HEK293 (cell line): ENCODE data around the gene SUFU.

Source experiments
- CTCF ChIA-PET: fragments of 350-600 bp; formaldehyde crosslinking; extraction: SDS; loops from one replicate; lab custom pipeline; 2021; ENCODE audit warnings: antibody characterized with exemption; lab: Yijun Ruan, JAX
- POLR2A ChIA-PET: fragments of 300-600 bp; formaldehyde crosslinking; extraction: SDS; loops from one replicate; lab custom pipeline; 2020; ENCODE audit warnings: antibody characterized with exemption, inconsistent platforms; lab: Yijun Ruan, JAX
- H3K27ac ChIP-seq: fragments of 200-500 bp; sonication (Bioruptor generic); 2 replicates; pipeline ENCODE4 v1.5.1; 2014; ENCODE audit warnings: low read depth, low read length, control low read depth, inconsistent platforms; ENCODE audit errors: extremely low read depth
- H3K36me3 ChIP-seq, 2 experiments: fragments of 200-500 bp in 1 of 2; sonication (Bioruptor generic) in 1 of 2; 1 replicate in 1 of 2; 2 replicates in 1 of 2; pipeline ENCODE4 v1.5.1; 2014 to 2017; ENCODE audit warnings: inconsistent platforms in 2 of 2, low read length in 2 of 2; ENCODE audit not compliant: control insufficient read depth in 2 of 2, insufficient read depth in 1 of 2
- H3K4me1 ChIP-seq: fragments of 200-500 bp; sonication (Bioruptor generic); 2 replicates; pipeline ENCODE4 v1.5.1; 2014; ENCODE audit warnings: mild to moderate bottlenecking, low read length, inconsistent platforms; ENCODE audit not compliant: control insufficient read depth, insufficient read depth
- H3K4me3 ChIP-seq: 2 replicates; pipeline ENCODE4 v1.5.1; 2011; ENCODE audit warnings: low read depth, mild to moderate bottlenecking, control low read depth, low read length, moderate library complexity
- H3K9me3 ChIP-seq: fragments of 200-500 bp; sonication (Bioruptor generic); 2 replicates; pipeline ENCODE4 v1.5.1; 2014; ENCODE audit warnings: low read depth, low read length, inconsistent platforms; ENCODE audit not compliant: control insufficient read depth, insufficient read depth
- PRDM1 ChIP-seq: fragments of 450-650 bp; formaldehyde crosslinking; IDR thresholded peaks from 2 replicates; pipeline ENCODE4; 2016; ENCODE audit warnings: missing biosample characterization, missing genetic modification characterization
- ZBTB20 ChIP-seq: fragments of 450-650 bp; formaldehyde crosslinking; IDR thresholded peaks from 2 replicates; pipeline ENCODE4 v1.5.1; 2016; ENCODE audit warnings: missing biosample characterization, missing genetic modification characterization
- ZIC2 ChIP-seq: fragments of 450-650 bp; formaldehyde crosslinking; IDR thresholded peaks from 2 replicates; pipeline ENCODE4 v1.5.1; 2016; ENCODE audit warnings: missing biosample characterization, missing genetic modification characterization
- ZNF157 ChIP-seq: fragments of 450-650 bp; formaldehyde crosslinking; IDR thresholded peaks from 2 replicates; pipeline ENCODE4 v1.5.1; 2016; ENCODE audit warnings: missing biosample characterization, missing genetic modification characterization
- ZNF174 ChIP-seq: fragments of 450-650 bp; formaldehyde crosslinking; IDR thresholded peaks from 2 replicates; pipeline ENCODE4 v1.5.0; 2017; ENCODE audit warnings: missing biosample characterization, mild to moderate bottlenecking, missing genetic modification characterization
- ZNF19 ChIP-seq: fragments of 450-650 bp; formaldehyde crosslinking; IDR thresholded peaks from 2 replicates; pipeline ENCODE4; 2016; ENCODE audit warnings: missing biosample characterization, missing genetic modification characterization, low read depth
- ZNF350 ChIP-seq: fragments of 450-650 bp; formaldehyde crosslinking; IDR thresholded peaks from 2 replicates; pipeline ENCODE4 v1.5.0; 2017; ENCODE audit warnings: missing biosample characterization, mild to moderate bottlenecking, missing genetic modification characterization
- ZNF366 ChIP-seq: fragments of 450-650 bp; formaldehyde crosslinking; conservative IDR thresholded peaks from 2 replicates; pipeline ENCODE4 v1.5.1; 2016; ENCODE audit warnings: missing biosample characterization, missing genetic modification characterization
- ZNF416 ChIP-seq: fragments of 450-650 bp; formaldehyde crosslinking; IDR thresholded peaks from 2 replicates; pipeline ENCODE4 v1.5.1; 2016; ENCODE audit warnings: missing biosample characterization, missing genetic modification characterization
- ZNF423 ChIP-seq: fragments of 450-650 bp; formaldehyde crosslinking; IDR thresholded peaks from 2 replicates; pipeline ENCODE4 v1.5.1; 2016; ENCODE audit warnings: missing biosample characterization, missing genetic modification characterization
- ZNF510 ChIP-seq: fragments of 450-650 bp; formaldehyde crosslinking; IDR thresholded peaks from 2 replicates; pipeline ENCODE4 v1.5.1; 2018; ENCODE audit warnings: mild to moderate bottlenecking, missing genetic modification characterization, missing biosample characterization; ENCODE audit not compliant: insufficient replicate concordance
- ZNF530 ChIP-seq: fragments of 450-650 bp; formaldehyde crosslinking; IDR thresholded peaks from 2 replicates; pipeline ENCODE4 v1.5.1; 2016; ENCODE audit warnings: low read depth, missing biosample characterization, missing genetic modification characterization
- ZNF544 ChIP-seq: fragments of 450-650 bp; formaldehyde crosslinking; IDR thresholded peaks from 2 replicates; pipeline ENCODE4 v1.5.0; 2017; ENCODE audit warnings: missing biosample characterization, missing genetic modification characterization
- ZNF548 ChIP-seq: fragments of 450-650 bp; formaldehyde crosslinking; IDR thresholded peaks from 2 replicates; pipeline ENCODE4 v1.5.1; 2016; ENCODE audit warnings: missing biosample characterization, missing genetic modification characterization
- ZNF664 ChIP-seq: fragments of 450-650 bp; formaldehyde crosslinking; IDR thresholded peaks from 2 replicates; pipeline ENCODE4 v1.5.1; 2016; ENCODE audit warnings: missing biosample characterization, missing genetic modification characterization
- ZNF76 ChIP-seq: fragments of 450-650 bp; formaldehyde crosslinking; IDR thresholded peaks from 2 replicates; pipeline ENCODE4; 2016; ENCODE audit warnings: low read depth, missing biosample characterization, missing genetic modification characterization, borderline replicate concordance
- TF ChIP-seq, protein P1 (sequence below): IDR thresholded peaks from 2 replicates; pipeline ENCODE4 v1.6.1; 2011; ENCODE audit warnings: mild to moderate bottlenecking, low read depth, low read length, borderline replicate concordance
- TF ChIP-seq, protein P2 (sequence below): fragments of 450-650 bp; formaldehyde crosslinking; IDR thresholded peaks from 2 replicates; pipeline ENCODE4 v1.5.1; 2016; ENCODE audit warnings: missing biosample characterization, missing genetic modification characterization
- TF ChIP-seq, protein P3 (sequence below): fragments of 450-650 bp; formaldehyde crosslinking; IDR thresholded peaks from 2 replicates; pipeline ENCODE4 v1.5.1; 2016; ENCODE audit warnings: missing biosample characterization, missing genetic modification characterization
- TF ChIP-seq, protein P4 (sequence below): fragments of 450-650 bp; formaldehyde crosslinking; IDR thresholded peaks from 2 replicates; pipeline ENCODE4 v1.5.1; 2016; ENCODE audit warnings: missing biosample characterization, missing genetic modification characterization
- TF ChIP-seq, protein P5 (sequence below): fragments of 450-650 bp; formaldehyde crosslinking; IDR thresholded peaks from 2 replicates; pipeline ENCODE4 v1.5.1; 2016; ENCODE audit warnings: missing biosample characterization, missing genetic modification characterization, low read depth

The SUFU gene

DNA sequence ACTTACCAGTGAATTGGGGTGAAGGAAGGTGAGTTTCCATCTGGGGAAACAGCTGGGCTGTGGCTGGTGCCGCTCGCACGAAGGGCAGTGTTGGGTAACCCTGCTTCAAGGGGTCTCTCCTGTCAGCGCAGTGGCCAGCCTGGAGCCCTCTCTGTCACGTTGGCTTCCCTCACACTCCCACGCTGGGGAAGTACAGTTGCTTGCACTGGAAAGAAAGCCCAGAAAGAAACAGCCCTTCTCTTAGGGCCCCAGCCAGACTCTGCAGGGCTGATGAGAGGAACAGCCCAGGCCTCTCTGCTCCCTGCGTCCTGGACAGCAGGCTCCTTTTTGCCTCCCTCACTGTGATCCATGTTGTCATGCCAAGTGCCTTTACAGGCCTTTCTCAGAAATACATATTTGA, 100.2 kb downstream of the SUFU start:
- ChIA-PET POLR2A (no interaction called here), CTCF (no interaction called here)
- Histone ChIP-seq H3K27ac (no peak overlapping the region), H3K9me3 (no peaks in the 10 kb centered on the region), H3K4me1 (no peaks in the 10 kb centered on the region), H3K4me3 (no peak overlapping the region), H3K36me3 (peaks cover 0 to 64% of the 10 kb centered on the region in 2 experiments; a peak in 2 of 3 replicates)
- TF ChIP-seq, protein P1, sequence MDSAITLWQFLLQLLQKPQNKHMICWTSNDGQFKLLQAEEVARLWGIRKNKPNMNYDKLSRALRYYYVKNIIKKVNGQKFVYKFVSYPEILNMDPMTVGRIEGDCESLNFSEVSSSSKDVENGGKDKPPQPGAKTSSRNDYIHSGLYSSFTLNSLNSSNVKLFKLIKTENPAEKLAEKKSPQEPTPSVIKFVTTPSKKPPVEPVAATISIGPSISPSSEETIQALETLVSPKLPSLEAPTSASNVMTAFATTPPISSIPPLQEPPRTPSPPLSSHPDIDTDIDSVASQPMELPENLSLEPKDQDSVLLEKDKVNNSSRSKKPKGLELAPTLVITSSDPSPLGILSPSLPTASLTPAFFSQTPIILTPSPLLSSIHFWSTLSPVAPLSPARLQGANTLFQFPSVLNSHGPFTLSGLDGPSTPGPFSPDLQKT, result no peak
- TF ChIP-seq, protein P2, sequence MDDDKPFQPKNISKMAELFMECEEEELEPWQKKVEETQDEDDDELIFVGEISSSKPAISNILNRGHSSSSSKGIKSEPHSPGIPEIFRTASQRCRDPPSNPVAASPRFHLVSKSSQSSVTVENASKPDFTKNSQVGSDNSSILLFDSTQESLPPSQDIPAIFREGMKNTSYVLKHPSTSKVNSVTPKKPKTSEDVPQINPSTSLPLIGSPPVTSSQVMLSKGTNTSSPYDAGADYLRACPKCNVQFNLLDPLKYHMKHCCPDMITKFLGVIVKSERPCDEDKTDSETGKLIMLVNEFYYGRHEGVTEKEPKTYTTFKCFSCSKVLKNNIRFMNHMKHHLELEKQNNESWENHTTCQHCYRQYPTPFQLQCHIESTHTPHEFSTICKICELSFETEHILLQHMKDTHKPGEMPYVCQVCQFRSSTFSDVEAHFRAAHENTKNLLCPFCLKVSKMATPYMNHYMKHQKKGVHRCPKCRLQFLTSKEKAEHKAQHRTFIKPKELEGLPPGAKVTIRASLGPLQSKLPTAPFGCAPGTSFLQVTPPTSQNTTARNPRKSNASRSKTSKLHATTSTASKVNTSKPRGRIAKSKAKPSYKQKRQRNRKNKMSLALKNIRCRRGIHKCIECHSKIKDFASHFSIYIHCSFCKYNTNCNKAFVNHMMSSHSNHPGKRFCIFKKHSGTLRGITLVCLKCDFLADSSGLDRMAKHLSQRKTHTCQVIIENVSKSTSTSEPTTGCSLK (tag by site-specific recombination), result no peak

DNA sequence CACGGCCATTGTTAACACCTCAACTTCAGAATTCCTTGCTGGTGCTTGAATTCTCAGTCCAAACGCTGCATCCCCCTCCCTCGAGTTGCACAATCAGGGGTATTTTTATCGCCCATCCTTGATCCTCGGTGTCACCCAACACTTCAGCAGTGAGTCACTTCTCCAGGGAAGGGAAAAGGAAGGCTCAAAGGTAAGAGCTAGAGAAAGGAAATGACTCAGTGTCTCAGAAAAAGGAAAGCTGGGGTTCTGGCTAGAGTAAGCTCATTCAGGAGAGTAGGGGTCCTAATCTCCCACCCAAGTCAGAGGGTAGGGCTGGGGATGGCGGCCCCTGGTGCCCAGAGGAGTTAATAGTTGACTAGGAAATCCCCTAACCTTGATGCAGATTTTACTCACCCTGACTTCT, 100.7 kb downstream of the SUFU start:
- Histone ChIP-seq H3K9me3 (no peaks in the 10 kb centered on the region), H3K27ac (no peak overlapping the region), H3K4me3 (no peak overlapping the region), H3K36me3 (peaks cover 0 to 60% of the 10 kb centered on the region in 2 experiments; a peak in 2 of 3 replicates), H3K4me1 (no peaks in the 10 kb centered on the region)
- TF ChIP-seq ZNF664 (tag by site-specific recombination) (0 out of 2 replicates have a peak, but pooled peaks have one; percentile 18), ZNF423 (tag by site-specific recombination) (no peak), ZNF19 (no peak), ZNF548 (tag by site-specific recombination) (no peak), ZNF157 (tag by site-specific recombination) (no peak), ZNF544 (no peak), ZNF416 (tag by site-specific recombination) (no peak), ZNF510 (tag by site-specific recombination) (no peak), ZNF350 (tag by site-specific recombination) (no peak), ZNF174 (tag by site-specific recombination) (no peak), ZNF76 (no peak), ZBTB20 (no peak), ZNF366 (no peak), PRDM1 (tag by site-specific recombination) (peak; percentile 48), ZNF530 (no peak), ZIC2 (tag by site-specific recombination) (no peak)
- TF ChIP-seq, protein P3, sequence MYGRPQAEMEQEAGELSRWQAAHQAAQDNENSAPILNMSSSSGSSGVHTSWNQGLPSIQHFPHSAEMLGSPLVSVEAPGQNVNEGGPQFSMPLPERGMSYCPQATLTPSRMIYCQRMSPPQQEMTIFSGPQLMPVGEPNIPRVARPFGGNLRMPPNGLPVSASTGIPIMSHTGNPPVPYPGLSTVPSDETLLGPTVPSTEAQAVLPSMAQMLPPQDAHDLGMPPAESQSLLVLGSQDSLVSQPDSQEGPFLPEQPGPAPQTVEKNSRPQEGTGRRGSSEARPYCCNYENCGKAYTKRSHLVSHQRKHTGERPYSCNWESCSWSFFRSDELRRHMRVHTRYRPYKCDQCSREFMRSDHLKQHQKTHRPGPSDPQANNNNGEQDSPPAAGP (tag by site-specific recombination), result 0 out of 2 replicates have a peak, but pooled peaks have one; percentile 43
- TF ChIP-seq, protein P4, sequence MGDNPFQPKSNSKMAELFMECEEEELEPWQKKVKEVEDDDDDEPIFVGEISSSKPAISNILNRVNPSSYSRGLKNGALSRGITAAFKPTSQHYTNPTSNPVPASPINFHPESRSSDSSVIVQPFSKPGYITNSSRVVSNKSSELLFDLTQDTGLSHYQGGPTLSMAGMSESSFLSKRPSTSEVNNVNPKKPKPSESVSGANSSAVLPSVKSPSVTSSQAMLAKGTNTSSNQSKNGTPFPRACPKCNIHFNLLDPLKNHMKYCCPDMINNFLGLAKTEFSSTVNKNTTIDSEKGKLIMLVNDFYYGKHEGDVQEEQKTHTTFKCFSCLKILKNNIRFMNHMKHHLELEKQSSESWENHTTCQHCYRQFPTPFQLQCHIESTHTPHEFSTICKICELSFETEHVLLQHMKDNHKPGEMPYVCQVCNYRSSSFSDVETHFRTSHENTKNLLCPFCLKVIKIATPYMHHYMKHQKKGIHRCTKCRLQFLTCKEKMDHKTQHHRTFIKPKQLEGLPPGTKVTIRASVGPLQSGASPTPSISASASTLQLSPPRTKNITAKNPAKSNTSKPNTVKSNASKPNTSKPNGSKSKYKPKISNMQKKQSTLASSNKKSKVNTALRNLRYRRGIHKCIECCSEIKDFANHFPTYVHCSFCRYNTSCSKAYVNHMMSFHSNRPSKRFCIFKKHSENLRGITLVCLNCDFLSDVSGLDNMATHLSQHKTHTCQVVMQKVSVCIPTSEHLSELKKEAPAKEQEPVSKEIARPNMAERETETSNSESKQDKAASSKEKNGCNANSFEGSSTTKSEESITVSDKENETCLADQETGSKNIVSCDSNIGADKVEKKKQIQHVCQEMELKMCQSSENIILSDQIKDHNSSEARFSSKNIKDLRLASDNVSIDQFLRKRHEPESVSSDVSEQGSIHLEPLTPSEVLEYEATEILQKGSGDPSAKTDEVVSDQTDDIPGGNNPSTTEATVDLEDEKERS (tag by site-specific recombination), result no peak
- TF ChIP-seq, protein P5, sequence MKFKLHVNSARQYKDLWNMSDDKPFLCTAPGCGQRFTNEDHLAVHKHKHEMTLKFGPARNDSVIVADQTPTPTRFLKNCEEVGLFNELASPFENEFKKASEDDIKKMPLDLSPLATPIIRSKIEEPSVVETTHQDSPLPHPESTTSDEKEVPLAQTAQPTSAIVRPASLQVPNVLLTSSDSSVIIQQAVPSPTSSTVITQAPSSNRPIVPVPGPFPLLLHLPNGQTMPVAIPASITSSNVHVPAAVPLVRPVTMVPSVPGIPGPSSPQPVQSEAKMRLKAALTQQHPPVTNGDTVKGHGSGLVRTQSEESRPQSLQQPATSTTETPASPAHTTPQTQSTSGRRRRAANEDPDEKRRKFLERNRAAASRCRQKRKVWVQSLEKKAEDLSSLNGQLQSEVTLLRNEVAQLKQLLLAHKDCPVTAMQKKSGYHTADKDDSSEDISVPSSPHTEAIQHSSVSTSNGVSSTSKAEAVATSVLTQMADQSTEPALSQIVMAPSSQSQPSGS (tag by site-specific recombination), result no peak
- ChIA-PET POLR2A (no interaction called here), CTCF (interaction anchor here (0.7 to 1.0 kb wide), 4 partner anchors 8 to 21 kb away, joined by 3 read pairs; no protein-coding TSS in a partner anchor)
